Activated CD8-positive, alpha-beta memory T cell treated with anti-CD3 and anti-CD28 coated beads for 36 hours (primary cell): ENCODE data around the gene GOLGA8B. TPM values are rescaled to one million over a fixed set of nuclear protein-coding genes. Genes with fewer than 3 reads are reported as not detected.
"Not testable (repeated sequence)": the region's sequence is repeated elsewhere in the genome, so short reads cannot be mapped to it uniquely, and the experiment has no call there.

Experiments used
- CTCF ChIA-PET: fragments of 350-600 bp; sonication (Branson Sonifier 250); formaldehyde crosslinking; loops from one replicate; lab custom pipeline; 2021; ENCODE audit warnings: antibody characterized with exemption; lab: Charles Lee
- POLR2A ChIA-PET: fragments of 350-600 bp; sonication (Branson Sonifier 250); formaldehyde crosslinking; loops from one replicate; lab custom pipeline; 2021; ENCODE audit warnings: antibody characterized with exemption; lab: Charles Lee
- total RNA-seq, 2 experiments: library from RNA; stranded (reverse); gene quantifications; one replicate each; pipeline ENCODE4 v1.2.3, GENCODE V29; 2021

GOLGA8B gene
- total RNA-seq, 2 experiments from 2014 or later, result 166 to 167 TPM

GRCh38 chr15:34572019-34572641 is 11.3 kb downstream of the GOLGA8B start:
- CTCF ChIA-PET, POLR2A ChIA-PET: not testable (repeated sequence)

GRCh38 chr15:34569670-34570396 is 13.6 kb downstream of the GOLGA8B start:
- POLR2A ChIA-PET, CTCF ChIA-PET: not testable (repeated sequence)

- CTCF ChIA-PET, POLR2A ChIA-PET: not testable (repeated sequence)
These were observed 16.3 kb downstream of the GOLGA8B start for GRCh38 chr15:34567174-34567573.

- POLR2A ChIA-PET, CTCF ChIA-PET: not testable (repeated sequence)
These were observed 18.7 kb downstream of the GOLGA8B start for GRCh38 chr15:34564711-34565110.

GRCh38 chr15:34560814-34561213 is 22.6 kb downstream of the GOLGA8B start:
- CTCF ChIA-PET, POLR2A ChIA-PET: not testable (repeated sequence)

GRCh38 chr15:34559764-34560163 is 23.7 kb downstream of the GOLGA8B start:
- POLR2A ChIA-PET, CTCF ChIA-PET: not testable (repeated sequence)

GRCh38 chr15:34555162-34555561 is 28.3 kb downstream of the GOLGA8B start:
- CTCF ChIA-PET, POLR2A ChIA-PET: not testable (repeated sequence)

GRCh38 chr15:34554716-34555115 is 28.7 kb downstream of the GOLGA8B start:
- CTCF ChIA-PET, result not testable (repeated sequence)

GRCh38 chr15:34554126-34554525 is 29.3 kb downstream of the GOLGA8B start:
- CTCF ChIA-PET, POLR2A ChIA-PET: not testable (repeated sequence)

More at GRCh38 chr15:34554716-34555115, 28.7 kb downstream of the GOLGA8B start:
- POLR2A ChIA-PET, result not testable (repeated sequence)

- CTCF ChIA-PET, POLR2A ChIA-PET: not testable (repeated sequence)
These were observed 33.3 kb downstream of the GOLGA8B start for GRCh38 chr15:34550129-34550528.

GRCh38 chr15:34549381-34549809 is 34.1 kb downstream of the GOLGA8B start:
- CTCF ChIA-PET, POLR2A ChIA-PET: not testable (repeated sequence)

- CTCF ChIA-PET, POLR2A ChIA-PET: not testable (repeated sequence)
These were observed 39.4 kb downstream of the GOLGA8B start for GRCh38 chr15:34543860-34544649.

GRCh38 chr15:34535857-34536256 is 47.6 kb downstream of the GOLGA8B start:
- POLR2A ChIA-PET, CTCF ChIA-PET: not testable (repeated sequence)

Other genes with a start within 250 kb of the GOLGA8B start
- gene SLC12A6, start 245.9 kb downstream of the GOLGA8B start, total RNA-seq, result 10 to 100 TPM; 22.7 to 23.0 TPM
- 100 to 1,000 TPM; 311 to 328 TPM for gene NOP10, start 240.5 kb downstream of the GOLGA8B start, total RNA-seq
- not detected for gene NUTM1, start 240.3 kb downstream of the GOLGA8B start, total RNA-seq
- gene LPCAT4, start 216.5 kb downstream of the GOLGA8B start, total RNA-seq, result 10 to 100 TPM; 60.1 to 68.0 TPM
- 100 to 1,000 TPM; 146 to 147 TPM for gene GOLGA8A, start 145.8 kb downstream of the GOLGA8B start, total RNA-seq
- not detected for gene GJD2, start 171.3 kb upstream of the GOLGA8B start, total RNA-seq
- gene ACTC1, start 211.9 kb upstream of the GOLGA8B start, total RNA-seq, result not detected